Activated T-cell treated with anti-CD3 and anti-CD28 coated beads, Interleukin-2, amount 50 U/mL, for 4 hours (primary cell): ENCODE results near the gene SOCS7. TPM values are rescaled to one million over a fixed set of nuclear protein-coding genes. Genes with fewer than 3 reads are reported as not detected.
A peak's percentile ranks its signal among the peaks of the same experiment; 100 is the strongest.

Source experiments
- ATAC-seq, 2 donors: fragments of 200-7000 bp; cut with Tn5 transposase; one replicate each; pipeline ENCODE4 v1.10.0; 2021
- DNase-seq: peaks from one replicate; pipeline ENCODE4 v3.0.0-alpha.2; 2020
- H3K27me3 Mint-ChIP-seq: one replicate; pipeline ENCODE4 v1.8.0; 2021; ENCODE audit warnings: low read depth, mixed read lengths
- H3K36me3 Mint-ChIP-seq: one replicate; pipeline ENCODE4 v1.8.0; 2022; ENCODE audit warnings: mixed read lengths; ENCODE audit not compliant: insufficient read depth
- H3K4me1 Mint-ChIP-seq: one replicate; pipeline ENCODE4 v1.8.0; 2021; ENCODE audit warnings: low read depth, mixed read lengths
- H3K4me3 Mint-ChIP-seq: one replicate; pipeline ENCODE4 v1.8.0; 2021; ENCODE audit warnings: mild to moderate bottlenecking, moderate library complexity, mixed read lengths
- H3K9me3 Mint-ChIP-seq: one replicate; pipeline ENCODE4 v1.8.0; 2021; ENCODE audit warnings: mixed read lengths
- total RNA-seq, 3 donors: library from RNA; stranded (reverse); gene quantifications; one replicate each; pipeline ENCODE4 v1.2.1, GENCODE V29; 2021

The SOCS7 gene
- total RNA-seq, 3 donors from 2014 or later = 32.2 to 33.2 (median 32.8) TPM

DNA sequence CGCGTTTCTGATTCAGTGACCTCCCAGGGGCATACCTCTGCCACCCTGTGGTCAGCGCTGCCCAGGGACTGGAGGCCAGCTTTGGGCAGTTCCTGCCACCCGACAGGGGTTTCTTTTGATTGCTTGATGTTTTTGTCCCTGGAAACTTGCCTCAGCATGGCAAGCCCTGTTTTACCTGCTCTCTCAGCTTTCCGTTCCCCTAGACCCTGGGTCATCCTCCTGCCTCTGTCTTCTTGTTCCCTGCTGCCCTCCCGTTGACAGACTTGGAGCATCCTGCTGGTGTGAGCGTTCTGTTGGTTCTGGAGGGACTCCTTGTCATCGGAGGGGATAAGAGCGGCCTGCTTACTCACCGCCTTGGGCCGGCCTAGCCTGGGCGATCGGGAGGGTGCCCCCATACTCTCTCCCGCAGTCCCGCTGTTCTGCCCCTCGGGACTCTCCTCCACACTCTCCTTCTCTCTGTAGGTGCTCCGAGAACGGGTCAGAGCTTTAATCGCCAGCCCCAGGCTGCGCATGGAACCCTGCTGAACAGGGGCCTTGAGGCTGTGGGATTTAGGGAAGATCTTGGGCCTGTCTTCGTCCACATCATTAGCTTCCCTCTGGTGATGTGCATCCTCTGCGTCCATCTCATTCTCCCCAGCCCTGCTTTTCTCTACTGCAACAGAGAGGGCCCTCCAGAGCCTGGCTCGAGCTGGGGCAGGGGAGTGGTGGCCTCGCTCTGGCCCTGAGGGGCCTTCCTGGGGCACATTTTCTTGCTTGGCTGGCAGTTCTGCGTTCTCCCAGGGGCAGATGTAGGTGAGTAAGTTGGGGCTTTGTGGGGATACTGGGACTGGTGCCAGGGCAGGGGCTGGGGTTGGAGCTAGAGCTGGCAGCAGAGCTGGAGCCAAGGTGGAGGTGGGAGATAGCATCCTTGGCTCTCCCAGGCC lies 21.6 kb upstream of the SOCS7 start:
- ATAC-seq (no peak), DNase-seq (no peak)
- no peaks in the 10 kb centered on the region for H3K36me3 Mint-ChIP-seq
- H3K4me3 Mint-ChIP-seq = no peak overlapping the region
- peaks cover 18% of the 10 kb centered on the region for H3K27me3 Mint-ChIP-seq
- H3K4me1 Mint-ChIP-seq = no peaks in the 10 kb centered on the region
- H3K9me3 Mint-ChIP-seq = no peaks in the 10 kb centered on the region

DNA sequence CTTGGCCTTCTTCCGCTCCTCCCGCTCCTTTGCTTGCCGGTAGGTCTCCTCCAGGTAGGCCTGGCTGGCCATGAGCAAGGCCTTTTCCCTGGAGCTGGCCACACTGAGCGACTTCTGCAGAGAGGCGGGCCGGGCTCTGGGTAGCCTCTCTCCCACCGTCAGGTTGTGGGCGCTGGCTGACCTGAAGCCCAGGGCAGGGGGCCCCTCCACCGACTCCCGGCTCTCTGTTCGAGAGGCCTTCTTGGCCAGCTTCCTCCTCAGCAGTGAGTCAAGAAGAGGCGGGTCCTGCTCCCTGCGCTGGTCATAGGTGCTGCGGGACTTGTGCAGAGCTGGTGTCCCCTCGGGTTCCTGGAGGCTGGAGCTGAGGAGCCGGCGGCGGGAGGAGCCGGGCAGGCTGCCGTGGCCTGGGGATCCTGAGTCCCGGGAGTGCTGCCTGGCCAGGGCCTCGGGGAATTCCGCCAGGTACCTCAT lies 20.7 kb upstream of the SOCS7 start:
- DNase-seq = no peak
- Mint-ChIP-seq H3K36me3 (no peaks in the 10 kb centered on the region), H3K4me3 (no peak overlapping the region), H3K9me3 (no peaks in the 10 kb centered on the region), H3K27me3 (peaks cover 18% of the 10 kb centered on the region), H3K4me1 (no peaks in the 10 kb centered on the region)
- ATAC-seq = no peak

DNA sequence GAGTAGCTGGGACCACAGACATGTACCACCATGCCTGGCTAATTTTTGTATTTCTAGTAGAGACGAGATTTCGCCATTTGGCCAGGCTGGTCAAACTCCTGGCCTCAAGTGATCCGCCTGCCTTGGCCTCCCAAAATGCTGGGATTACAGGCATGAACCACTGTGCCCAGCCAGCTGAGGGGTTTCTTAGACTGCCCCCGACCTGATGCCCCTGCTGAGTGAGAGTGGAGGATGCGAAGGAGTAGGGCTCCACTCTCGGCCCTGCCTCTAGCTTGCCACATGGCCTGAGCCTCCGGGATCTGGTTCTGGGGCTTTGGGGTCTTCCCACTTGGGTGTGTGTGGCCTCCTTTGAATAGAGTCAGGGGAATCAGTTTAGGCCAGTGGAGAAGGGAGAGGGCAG lies 18.9 kb upstream of the SOCS7 start:
- Mint-ChIP-seq H3K9me3 (no peaks in the 10 kb centered on the region), H3K27me3 (peaks cover 18% of the 10 kb centered on the region), H3K4me1 (no peaks in the 10 kb centered on the region), H3K4me3 (no peak overlapping the region), H3K36me3 (no peaks in the 10 kb centered on the region)
- DNase-seq (no peak), ATAC-seq (no peak)

DNA sequence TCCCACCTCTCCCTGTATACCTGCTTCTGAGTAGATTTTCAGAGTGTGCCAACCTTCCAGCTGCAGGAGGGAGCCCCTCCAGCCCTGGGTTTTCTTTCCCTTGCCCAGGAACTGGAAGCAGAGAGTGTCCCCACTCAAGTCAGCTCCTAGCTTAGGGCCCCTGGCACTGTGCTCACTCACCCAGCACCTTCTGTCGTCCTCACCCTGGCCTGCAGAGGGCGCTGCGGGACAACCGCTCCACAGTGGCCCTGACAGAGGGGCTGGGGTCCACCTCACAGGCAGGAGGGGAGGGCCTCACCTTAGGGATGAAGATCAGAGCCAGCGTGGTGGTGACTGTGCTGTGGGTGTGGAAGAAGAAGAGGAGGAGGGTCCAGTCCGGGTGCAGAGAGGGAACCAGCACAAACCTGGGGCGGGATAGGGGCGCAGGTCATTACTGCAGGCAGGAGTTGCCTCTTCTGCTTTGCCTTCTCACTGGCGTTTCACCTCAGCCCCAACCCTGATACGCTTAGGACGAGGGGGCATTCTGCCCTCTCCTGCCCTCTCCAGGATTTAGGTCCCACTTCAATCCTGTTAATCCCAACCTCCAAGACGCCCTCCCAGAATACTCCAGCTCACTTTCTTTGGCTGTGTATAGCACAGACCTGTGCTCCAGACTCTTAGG lies 17.9 kb upstream of the SOCS7 start:
- Mint-ChIP-seq H3K4me3 (no peak overlapping the region), H3K4me1 (no peaks in the 10 kb centered on the region), H3K36me3 (no peaks in the 10 kb centered on the region), H3K27me3 (peaks cover 18% of the 10 kb centered on the region), H3K9me3 (no peaks in the 10 kb centered on the region)
- no peak for DNase-seq
- ATAC-seq = peak in 1 of 2 donors; percentile 40

DNA sequence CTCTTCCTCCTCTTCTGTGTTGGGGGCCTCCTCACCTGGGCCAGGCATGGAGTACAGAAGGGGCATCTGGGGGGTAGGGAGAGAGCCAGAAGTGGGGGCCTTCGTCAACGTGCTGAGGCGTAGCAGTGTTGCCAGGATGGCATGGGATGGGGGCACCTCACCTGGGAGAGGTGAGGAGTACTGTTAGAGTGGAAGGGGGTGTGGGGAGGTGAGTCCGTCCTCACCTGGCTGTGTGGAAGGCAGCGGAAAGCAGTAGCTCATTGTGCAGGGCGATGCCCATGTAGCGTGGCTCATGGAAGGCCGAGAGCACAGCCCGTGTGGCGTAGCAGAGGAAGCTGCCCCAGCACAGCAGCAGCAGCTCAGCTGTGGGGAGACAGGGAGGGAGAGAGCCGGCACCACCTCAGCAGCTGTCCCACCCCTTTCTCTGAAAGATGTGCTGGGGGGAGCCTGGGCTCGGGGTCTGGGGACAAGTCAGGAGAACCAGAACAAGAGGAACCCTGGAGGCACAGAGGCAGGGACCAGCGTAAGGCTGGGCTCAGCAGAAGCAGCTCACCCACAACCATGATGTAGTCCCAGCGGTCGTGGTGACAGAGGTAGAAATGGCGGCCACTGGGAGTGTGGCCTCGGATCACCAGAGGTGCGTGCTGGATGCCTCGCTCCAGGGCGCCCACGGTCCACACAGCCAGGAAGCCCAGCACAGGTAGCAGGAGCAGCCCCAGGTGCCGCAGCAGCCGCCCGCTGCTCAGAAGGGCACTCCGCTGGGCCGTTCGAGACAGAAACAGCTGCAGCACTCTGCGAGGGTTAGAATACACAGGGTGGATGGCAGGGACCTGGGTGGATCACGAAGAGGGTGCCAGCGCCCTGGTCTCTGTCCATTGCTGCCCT lies 16.9 kb upstream of the SOCS7 start:
- DNase-seq = no peak
- ATAC-seq = no peak
- H3K27me3 Mint-ChIP-seq = peaks cover 15% of the 10 kb centered on the region
- no peak overlapping the region for H3K4me3 Mint-ChIP-seq
- H3K9me3 Mint-ChIP-seq = no peaks in the 10 kb centered on the region
- no peaks in the 10 kb centered on the region for H3K4me1 Mint-ChIP-seq
- H3K36me3 Mint-ChIP-seq = no peaks in the 10 kb centered on the region

DNA sequence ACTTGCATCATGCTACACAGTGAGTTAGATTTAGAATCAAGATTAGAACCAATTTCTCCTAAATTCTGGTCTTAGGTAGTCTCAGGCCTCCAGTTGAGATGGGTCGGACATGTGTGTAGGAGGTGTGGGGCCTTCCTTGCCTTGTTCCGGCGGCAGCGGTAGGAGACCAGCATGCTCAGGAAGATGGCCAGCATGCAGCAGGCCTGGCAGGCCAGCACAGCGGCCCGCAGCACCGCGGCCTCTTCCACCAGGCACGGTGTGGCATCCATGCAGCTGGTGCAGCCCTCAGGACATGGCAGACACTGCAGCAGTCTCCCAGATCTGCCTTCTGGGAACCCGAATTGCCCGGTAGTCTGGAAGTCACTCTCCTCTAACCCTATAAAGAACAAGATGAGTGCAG lies 14.8 kb upstream of the SOCS7 start:
- DNase-seq = no peak
- ATAC-seq = no peak
- Mint-ChIP-seq H3K4me1 (no peaks in the 10 kb centered on the region), H3K27me3 (peaks cover 12% of the 10 kb centered on the region), H3K9me3 (no peaks in the 10 kb centered on the region), H3K36me3 (no peaks in the 10 kb centered on the region), H3K4me3 (no peak overlapping the region)

DNA sequence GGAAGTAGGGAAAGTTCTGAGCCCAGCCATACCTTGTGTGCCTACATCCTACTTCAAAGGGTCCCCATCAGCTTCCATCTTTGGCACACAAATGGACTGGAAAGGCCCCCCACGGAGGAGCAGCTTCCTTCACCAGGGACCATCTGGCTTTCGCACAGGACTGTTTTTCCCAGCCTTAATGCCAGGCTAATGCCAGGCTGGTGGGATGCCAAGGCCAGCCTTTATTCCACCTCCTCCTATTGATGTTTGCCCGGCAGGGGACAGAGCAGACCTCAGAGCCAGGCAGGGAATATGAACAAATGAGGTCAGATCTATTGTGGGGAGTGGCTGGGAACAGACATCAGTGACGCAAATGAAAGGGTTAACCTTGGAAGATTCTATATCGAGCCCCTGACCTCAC lies 13.6 kb upstream of the SOCS7 start:
- no peaks in the 10 kb centered on the region for H3K4me1 Mint-ChIP-seq
- DNase-seq (no peak), ATAC-seq (no peak)
- no peaks in the 10 kb centered on the region for H3K9me3 Mint-ChIP-seq
- H3K27me3 Mint-ChIP-seq = peaks cover 11% of the 10 kb centered on the region
- H3K36me3 Mint-ChIP-seq = no peaks in the 10 kb centered on the region
- H3K4me3 Mint-ChIP-seq = no peak overlapping the region

DNA sequence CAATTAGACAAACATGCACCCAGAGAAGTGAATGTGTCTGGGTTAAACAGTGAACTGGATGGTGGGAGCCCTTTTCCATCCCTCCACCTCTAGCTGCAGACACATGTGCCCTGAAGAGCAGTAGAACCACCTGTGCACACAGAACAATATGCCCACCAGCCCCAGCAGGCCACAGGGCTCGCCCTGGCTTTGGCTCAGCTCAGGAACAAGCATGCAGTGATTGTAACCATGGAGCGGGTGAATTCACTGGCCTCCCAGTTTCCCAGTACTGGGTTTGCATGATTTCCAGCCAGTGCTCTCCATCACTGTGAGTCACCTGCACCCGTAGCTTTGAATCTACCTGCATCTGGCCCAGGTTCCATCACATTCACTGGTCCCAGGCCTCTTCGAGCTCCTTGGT lies 13.1 kb upstream of the SOCS7 start:
- no peaks in the 10 kb centered on the region for H3K36me3 Mint-ChIP-seq
- no peak overlapping the region for H3K4me3 Mint-ChIP-seq
- H3K27me3 Mint-ChIP-seq = peaks cover 6% of the 10 kb centered on the region
- H3K4me1 Mint-ChIP-seq = no peaks in the 10 kb centered on the region
- no peaks in the 10 kb centered on the region for H3K9me3 Mint-ChIP-seq
- ATAC-seq = no peak
- DNase-seq = no peak

DNA sequence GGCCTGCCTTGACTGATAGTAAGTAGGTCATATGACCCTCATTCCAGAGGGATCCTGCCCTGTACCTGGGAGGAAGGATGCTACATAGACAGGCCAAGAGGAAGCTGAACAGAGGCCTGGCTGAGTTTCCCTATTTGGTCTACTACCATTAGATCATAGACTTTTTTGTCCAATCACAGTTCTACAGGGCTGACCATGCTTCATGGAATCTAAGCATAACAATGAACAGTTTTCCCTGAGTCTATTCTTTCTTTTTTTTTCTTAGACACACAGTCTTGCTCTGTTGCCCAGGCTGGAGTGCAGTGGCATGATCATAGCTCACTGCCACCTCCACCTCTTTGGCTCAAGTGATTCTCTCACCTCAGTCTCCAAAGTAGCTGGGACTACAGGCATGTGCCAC lies 11.8 kb upstream of the SOCS7 start:
- Mint-ChIP-seq H3K4me3 (no peak overlapping the region), H3K9me3 (no peaks in the 10 kb centered on the region), H3K4me1 (no peaks in the 10 kb centered on the region), H3K27me3 (peaks cover 11% of the 10 kb centered on the region), H3K36me3 (no peaks in the 10 kb centered on the region)
- DNase-seq (no peak), ATAC-seq (no peak)

DNA sequence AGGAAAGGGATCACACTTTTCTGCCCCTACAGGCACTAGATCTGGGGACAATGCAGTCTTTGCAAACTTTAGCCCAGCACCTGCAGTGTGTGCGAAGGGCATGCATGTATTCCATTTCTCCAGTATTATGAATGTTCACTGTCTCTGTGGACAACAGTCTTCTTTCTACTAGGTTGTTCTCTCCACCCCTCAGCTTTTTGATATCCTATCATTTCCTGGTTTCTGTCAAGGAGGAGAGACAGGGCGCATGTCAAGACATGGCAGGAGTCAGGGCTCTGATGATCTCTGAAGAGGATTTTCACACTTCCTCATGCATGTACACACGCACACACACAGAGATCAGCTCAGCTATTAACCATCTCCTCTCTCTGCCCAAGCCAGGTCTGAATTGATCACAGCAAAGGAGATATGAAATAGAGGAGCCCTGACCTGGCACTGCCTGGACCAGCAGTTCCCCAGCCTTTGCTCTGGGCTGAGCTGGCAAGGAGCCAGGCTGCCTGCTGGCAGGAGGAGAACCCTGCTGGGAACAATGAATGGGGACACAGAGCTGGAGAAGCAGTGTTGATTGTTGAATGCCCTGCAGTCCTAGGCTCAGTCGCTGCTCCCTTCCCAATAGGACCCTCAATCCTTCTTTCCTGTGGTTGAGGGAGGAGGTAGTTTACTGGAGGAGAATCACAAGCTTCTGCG lies 10.5 kb upstream of the SOCS7 start:
- no peak for DNase-seq
- ATAC-seq = no peak
- peaks cover 11% of the 10 kb centered on the region for H3K27me3 Mint-ChIP-seq
- H3K9me3 Mint-ChIP-seq = no peaks in the 10 kb centered on the region
- no peaks in the 10 kb centered on the region for H3K36me3 Mint-ChIP-seq
- no peaks in the 10 kb centered on the region for H3K4me1 Mint-ChIP-seq
- H3K4me3 Mint-ChIP-seq = no peak overlapping the region

DNA sequence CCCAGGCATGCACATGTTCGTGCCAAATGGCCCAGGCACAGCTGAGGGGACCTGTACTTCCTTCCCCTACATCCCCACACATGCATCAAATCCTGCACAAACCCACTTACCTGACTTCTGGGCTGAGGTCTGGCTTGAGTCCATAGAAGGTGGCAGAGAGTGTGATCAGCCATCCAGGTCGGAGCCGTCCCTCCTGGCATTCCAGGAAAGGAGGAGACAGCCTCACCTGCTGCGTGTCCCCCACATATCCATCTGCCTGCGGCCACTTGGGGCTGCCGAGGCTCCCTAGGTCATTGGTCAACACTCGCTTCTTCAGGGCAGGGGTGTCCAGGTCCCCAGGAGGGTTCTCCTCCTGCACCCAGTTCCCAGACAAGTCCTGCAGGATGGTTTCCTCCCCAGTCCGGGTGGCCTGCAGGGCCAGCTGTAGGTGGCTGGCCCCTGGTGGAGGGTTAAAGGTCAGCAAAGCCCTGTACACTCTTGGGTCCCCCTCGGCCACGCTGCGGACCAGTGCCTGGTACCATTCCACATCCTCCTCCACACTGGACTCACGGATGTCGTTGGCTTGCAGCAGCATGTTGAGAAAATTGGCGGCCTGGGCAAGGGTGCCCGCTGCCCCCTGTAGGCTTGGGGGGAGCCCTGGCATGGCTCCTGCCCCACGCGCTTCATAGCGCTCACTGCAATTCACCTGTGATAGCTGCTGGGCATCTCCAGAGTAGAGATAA lies 8.6 kb upstream of the SOCS7 start:
- Mint-ChIP-seq H3K27me3 (peaks cover 11% of the 10 kb centered on the region), H3K4me1 (no peaks in the 10 kb centered on the region), H3K9me3 (no peaks in the 10 kb centered on the region), H3K4me3 (no peak overlapping the region), H3K36me3 (no peaks in the 10 kb centered on the region)
- no peak for DNase-seq
- ATAC-seq = no peak

DNA sequence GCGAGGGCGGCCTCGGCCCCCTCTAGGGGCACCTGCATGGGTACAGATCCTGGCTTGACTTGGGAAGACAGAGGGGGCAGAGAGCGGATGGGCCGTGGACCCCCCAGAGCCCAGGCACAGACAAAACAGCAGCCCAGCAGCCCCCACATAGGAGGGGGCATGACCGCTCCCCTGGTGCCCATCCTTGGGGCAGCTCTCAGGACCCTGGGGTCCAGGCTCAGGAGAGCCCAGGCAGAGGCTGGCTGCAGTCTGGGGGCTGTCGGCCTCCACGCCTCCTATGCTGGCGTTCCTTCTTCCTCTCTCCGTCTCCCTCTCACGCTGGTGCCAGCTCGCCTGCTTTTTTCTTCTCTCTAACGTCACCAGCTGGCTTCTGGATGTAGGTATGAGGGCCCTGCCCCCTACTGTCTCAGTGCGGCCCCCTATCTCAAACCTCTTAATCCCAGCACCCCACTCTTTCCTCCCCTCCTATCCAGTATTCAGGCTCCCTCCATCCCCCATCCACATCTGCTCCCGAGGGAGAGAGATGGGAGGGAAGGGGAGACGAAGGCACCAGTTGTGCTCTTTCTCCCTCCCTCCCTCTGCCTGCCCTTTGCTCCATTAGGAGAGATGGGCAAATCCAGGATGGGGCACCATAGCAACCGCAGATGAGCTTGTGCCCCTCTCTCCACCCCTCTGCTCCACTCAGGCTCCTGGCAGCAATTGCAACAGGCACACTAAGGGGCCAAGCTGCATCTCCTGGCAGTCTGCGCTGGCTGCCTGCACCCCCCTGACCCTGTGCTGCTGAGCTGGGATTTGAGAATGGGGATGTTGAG lies 7.8 kb upstream of the SOCS7 start, which contains the start of gene GPR179:
GPR179 (minus strand) TSS at position 349 of the 812 bp plus-strand sequence; CDS start at position 182, 167 bp downstream.
- H3K27me3 Mint-ChIP-seq = peaks cover 11% of the 10 kb centered on the region
- ATAC-seq (no peak), DNase-seq (no peak)
- no peaks in the 10 kb centered on the region for H3K36me3 Mint-ChIP-seq
- H3K4me1 Mint-ChIP-seq = no peaks in the 10 kb centered on the region
- no peaks in the 10 kb centered on the region for H3K9me3 Mint-ChIP-seq
- no peak within 1 kb of the TSS for H3K4me3 Mint-ChIP-seq

DNA sequence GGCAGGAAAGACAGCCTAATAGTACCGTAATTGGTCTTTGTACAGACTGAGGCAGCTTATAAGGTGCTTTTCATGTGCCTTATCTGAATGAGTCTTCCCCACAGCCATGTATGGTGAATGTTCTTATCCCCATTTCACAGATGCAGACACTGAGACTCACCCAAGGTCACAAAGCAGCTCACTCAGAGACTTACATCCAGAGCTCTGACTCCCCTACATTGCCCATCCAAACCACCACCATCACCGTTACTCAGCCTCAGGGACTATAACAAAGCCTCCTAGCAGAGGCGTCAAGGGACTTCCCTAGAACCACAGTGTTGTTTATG lies 7.3 kb upstream of the SOCS7 start:
- Mint-ChIP-seq H3K36me3 (no peaks in the 10 kb centered on the region), H3K9me3 (no peaks in the 10 kb centered on the region), H3K4me3 (no peak overlapping the region), H3K27me3 (peaks cover 11% of the 10 kb centered on the region), H3K4me1 (peaks cover 1% of the 10 kb centered on the region)
- ATAC-seq (no peak), DNase-seq (no peak)
